CD1c-positive myeloid dendritic cell (primary cell): ENCODE results near the gene PPFIA2.
"Not testable (repeated sequence)": the region's sequence is repeated elsewhere in the genome, so short reads cannot be mapped to it uniquely, and the experiment has no call there.

Experiments used
- DNase-seq: peaks from one replicate; pipeline ENCODE4 v3.0.0-alpha.2; 2016; ENCODE audit errors: extremely low spot score

The PPFIA2 gene

GRCh38 chr12:81211306-81211705 is 547.8 kb downstream of the PPFIA2 start:
- DNase-seq: no peak

GRCh38 chr12:81209772-81210225 is 549.4 kb downstream of the PPFIA2 start:
- not testable (repeated sequence) for DNase-seq

GRCh38 chr12:81209012-81209411 is 550.1 kb downstream of the PPFIA2 start:
- no peak for DNase-seq

GRCh38 chr12:81208187-81208911 is 550.8 kb downstream of the PPFIA2 start:
- no peak for DNase-seq
